Activated T-cell treated with anti-CD3 and anti-CD28 coated beads, Interleukin-2, amount 50 U/mL, for 4 hours (primary cell): Measurements from ENCODE around the gene CLEC4G. TPM values are rescaled to one million over a fixed set of nuclear protein-coding genes. Genes with fewer than 3 reads are reported as not detected.

ENCODE experiments used
- ATAC-seq, 2 donors: fragments of 200-7000 bp; cut with Tn5 transposase; one replicate each; pipeline ENCODE4 v1.10.0; 2021
- DNase-seq: peaks from one replicate; pipeline ENCODE4 v3.0.0-alpha.2; 2020
- H3K27me3 Mint-ChIP-seq: one replicate; pipeline ENCODE4 v1.8.0; 2021; ENCODE audit warnings: low read depth, mixed read lengths
- H3K36me3 Mint-ChIP-seq: one replicate; pipeline ENCODE4 v1.8.0; 2022; ENCODE audit warnings: mixed read lengths; ENCODE audit not compliant: insufficient read depth
- H3K4me1 Mint-ChIP-seq: one replicate; pipeline ENCODE4 v1.8.0; 2021; ENCODE audit warnings: low read depth, mixed read lengths
- H3K4me3 Mint-ChIP-seq: one replicate; pipeline ENCODE4 v1.8.0; 2021; ENCODE audit warnings: mild to moderate bottlenecking, moderate library complexity, mixed read lengths
- H3K9me3 Mint-ChIP-seq: one replicate; pipeline ENCODE4 v1.8.0; 2021; ENCODE audit warnings: mixed read lengths
- total RNA-seq, 3 donors: library from RNA; stranded (reverse); gene quantifications; one replicate each; pipeline ENCODE4 v1.2.1, GENCODE V29; 2021

The CLEC4G gene
- total RNA-seq, 3 donors from 2014 or later: not detected

GRCh38 chr19:7742575-7742974 lies 10.7 kb upstream of the CLEC4G start:
- peaks cover 9% of the 10 kb centered on the region for H3K27me3 Mint-ChIP-seq
- no peak overlapping the region for H3K4me3 Mint-ChIP-seq
- H3K9me3 Mint-ChIP-seq: no peaks in the 10 kb centered on the region
- ATAC-seq: no peak
- peaks cover 12% of the 10 kb centered on the region for H3K4me1 Mint-ChIP-seq
- DNase-seq: no peak
- H3K36me3 Mint-ChIP-seq: no peaks in the 10 kb centered on the region

GRCh38 chr19:7740682-7741054 lies 8.8 kb upstream of the CLEC4G start:
- Mint-ChIP-seq H3K4me3 (no peak overlapping the region), H3K9me3 (no peaks in the 10 kb centered on the region), H3K36me3 (no peaks in the 10 kb centered on the region), H3K4me1 (peaks cover 14% of the 10 kb centered on the region), H3K27me3 (peaks cover 5% of the 10 kb centered on the region)
- ATAC-seq: no peak
- no peak for DNase-seq

GRCh38 chr19:7739801-7740681 lies 8.1 kb upstream of the CLEC4G start:
- ATAC-seq (no peak), DNase-seq (no peak)
- Mint-ChIP-seq H3K27me3 (peaks cover 7% of the 10 kb centered on the region), H3K9me3 (no peaks in the 10 kb centered on the region), H3K4me3 (no peak overlapping the region), H3K36me3 (no peaks in the 10 kb centered on the region), H3K4me1 (peaks cover 14% of the 10 kb centered on the region)

- no peak overlapping the region for H3K4me3 Mint-ChIP-seq
- ATAC-seq (no peak), DNase-seq (no peak)
- H3K9me3 Mint-ChIP-seq: no peaks in the 10 kb centered on the region
- peaks cover 10% of the 10 kb centered on the region for H3K4me1 Mint-ChIP-seq
- H3K27me3 Mint-ChIP-seq: peaks cover 10% of the 10 kb centered on the region
- no peaks in the 10 kb centered on the region for H3K36me3 Mint-ChIP-seq
Measured at GRCh38 chr19:7739211-7739755, 7.4 kb upstream of the CLEC4G start.

- no peaks in the 10 kb centered on the region for H3K9me3 Mint-ChIP-seq
- no peak for DNase-seq
- ATAC-seq: peak; percentile 86 to 91
- no peaks in the 10 kb centered on the region for H3K36me3 Mint-ChIP-seq
- H3K4me1 Mint-ChIP-seq: peaks cover 8% of the 10 kb centered on the region
- peaks cover 8% of the 10 kb centered on the region for H3K27me3 Mint-ChIP-seq
- no peak overlapping the region for H3K4me3 Mint-ChIP-seq
Measured at GRCh38 chr19:7738023-7738422, 6.1 kb upstream of the CLEC4G start.

- H3K36me3 Mint-ChIP-seq: no peaks in the 10 kb centered on the region
- H3K9me3 Mint-ChIP-seq: no peaks in the 10 kb centered on the region
- no peak for ATAC-seq
- H3K4me3 Mint-ChIP-seq: no peak overlapping the region
- H3K4me1 Mint-ChIP-seq: peaks cover 8% of the 10 kb centered on the region
- no peak for DNase-seq
- H3K27me3 Mint-ChIP-seq: peaks cover 10% of the 10 kb centered on the region
Measured at GRCh38 chr19:7737215-7737614, 5.3 kb upstream of the CLEC4G start.

- Mint-ChIP-seq H3K27me3 (peaks cover 18% of the 10 kb centered on the region), H3K36me3 (no peaks in the 10 kb centered on the region), H3K4me3 (no peak overlapping the region), H3K4me1 (peaks cover 8% of the 10 kb centered on the region), H3K9me3 (no peaks in the 10 kb centered on the region)
- ATAC-seq (no peak), DNase-seq (no peak)
Measured at GRCh38 chr19:7736148-7736547, 4.2 kb upstream of the CLEC4G start.

GRCh38 chr19:7734220-7735203 lies 2.6 kb upstream of the CLEC4G start:
- Mint-ChIP-seq H3K36me3 (no peaks in the 10 kb centered on the region), H3K4me1 (peaks cover 13% of the 10 kb centered on the region), H3K27me3 (peaks cover 28% of the 10 kb centered on the region), H3K9me3 (no peaks in the 10 kb centered on the region), H3K4me3 (no peak overlapping the region)
- DNase-seq (no peak), ATAC-seq (no peak)

GRCh38 chr19:7733376-7733775 lies 1.5 kb upstream of the CLEC4G start:
- no peaks in the 10 kb centered on the region for H3K36me3 Mint-ChIP-seq
- DNase-seq (no peak), ATAC-seq (no peak)
- H3K9me3 Mint-ChIP-seq: no peaks in the 10 kb centered on the region
- no peak overlapping the region for H3K4me3 Mint-ChIP-seq
- peaks cover 20% of the 10 kb centered on the region for H3K4me1 Mint-ChIP-seq
- peaks cover 40% of the 10 kb centered on the region for H3K27me3 Mint-ChIP-seq

GRCh38 chr19:7731615-7732014 lies 295 bp downstream of the CLEC4G start:
- no peak overlapping the region for H3K4me3 Mint-ChIP-seq
- DNase-seq: no peak
- H3K36me3 Mint-ChIP-seq: no peaks in the 10 kb centered on the region
- peaks cover 52% of the 10 kb centered on the region for H3K27me3 Mint-ChIP-seq
- peaks cover 15% of the 10 kb centered on the region for H3K4me1 Mint-ChIP-seq
- peaks cover 4% of the 10 kb centered on the region for H3K9me3 Mint-ChIP-seq
- no peak for ATAC-seq

GRCh38 chr19:7731218-7731595 lies 703 bp downstream of the CLEC4G start:
- DNase-seq: no peak
- H3K4me1 Mint-ChIP-seq: peaks cover 15% of the 10 kb centered on the region
- no peaks in the 10 kb centered on the region for H3K36me3 Mint-ChIP-seq
- no peak overlapping the region for H3K4me3 Mint-ChIP-seq
- ATAC-seq: no peak
- peaks cover 52% of the 10 kb centered on the region for H3K27me3 Mint-ChIP-seq
- H3K9me3 Mint-ChIP-seq: peaks cover 4% of the 10 kb centered on the region

GRCh38 chr19:7730286-7731217 lies 1.4 kb downstream of the CLEC4G start:
- Mint-ChIP-seq H3K27me3 (peaks cover 51% of the 10 kb centered on the region), H3K36me3 (no peaks in the 10 kb centered on the region), H3K4me3 (no peak overlapping the region), H3K4me1 (peaks cover 15% of the 10 kb centered on the region), H3K9me3 (peaks cover 4% of the 10 kb centered on the region)
- no peak for ATAC-seq
- no peak for DNase-seq

GRCh38 chr19:7729831-7730285 lies 2.1 kb downstream of the CLEC4G start:
- Mint-ChIP-seq H3K27me3 (peaks cover 48% of the 10 kb centered on the region), H3K9me3 (peaks cover 4% of the 10 kb centered on the region), H3K4me1 (peaks cover 15% of the 10 kb centered on the region), H3K36me3 (no peaks in the 10 kb centered on the region), H3K4me3 (peak overlapping the region; percentile 37)
- ATAC-seq: peak in 1 of 2 donors; percentile 41
- DNase-seq: no peak
